DOHH2 (cell line): ENCODE measurements around the gene GAA.

Experiments used
- H3F3A ChIP-seq: fragments of 200-600 bp; sonication (generic), shearing (Covaris generic); 2 replicates; pipeline ENCODE4 v1.6.0; 2016; ENCODE audit warnings: antibody characterized with exemption, mild to moderate bottlenecking; ENCODE audit not compliant: control insufficient read depth, insufficient read depth
- H3K27ac ChIP-seq: fragments of 200-600 bp; sonication (generic); 2 replicates; pipeline ENCODE4 v1.5.1; 2014; ENCODE audit warnings: low read depth, mild to moderate bottlenecking, low read length, moderate library complexity
- H3K27me3 ChIP-seq: fragments of 200-600 bp; sonication (generic); 2 replicates; pipeline ENCODE4 v1.6.1; 2014; ENCODE audit warnings: mild to moderate bottlenecking, low read length, mixed read lengths; ENCODE audit not compliant: control insufficient read depth
- H3K36me3 ChIP-seq: fragments of 200-600 bp; sonication (generic); 2 replicates; pipeline ENCODE4 v1.6.1; 2014; ENCODE audit warnings: mild to moderate bottlenecking, low read length, moderate library complexity, mixed read lengths; ENCODE audit not compliant: control insufficient read depth
- H3K4me1 ChIP-seq: fragments of 200-600 bp; sonication (generic); 2 replicates; pipeline ENCODE4 v1.6.1; 2014; ENCODE audit warnings: mild to moderate bottlenecking, low read length, mixed read lengths; ENCODE audit not compliant: control insufficient read depth
- H3K4me2 ChIP-seq: fragments of 200-600 bp; sonication (generic); 2 replicates; pipeline ENCODE4 v1.6.0; 2014; ENCODE audit warnings: mild to moderate bottlenecking, low read length, moderate library complexity
- H3K4me3 ChIP-seq: fragments of 200-600 bp; sonication (generic); 2 replicates; pipeline ENCODE4 v1.5.1; 2014; ENCODE audit warnings: mild to moderate bottlenecking, low read length, mixed read lengths
- H3K79me2 ChIP-seq: fragments of 200-600 bp; sonication (generic); 2 replicates; pipeline ENCODE4 v1.6.1; 2014; ENCODE audit warnings: mild to moderate bottlenecking, low read length, mixed read lengths; ENCODE audit not compliant: control insufficient read depth
- H3K9me2 ChIP-seq: fragments of 200-600 bp; sonication (generic); replicated peaks from 2 replicates; pipeline ENCODE4 v1.6.1; 2014; ENCODE audit warnings: mild to moderate bottlenecking, low read length, mixed read lengths; ENCODE audit not compliant: control insufficient read depth
- H3K9me3 ChIP-seq: fragments of 200-600 bp; sonication (generic); 2 replicates; pipeline ENCODE4 v1.6.1; 2014; ENCODE audit warnings: antibody characterized with exemption, low read length, mixed read lengths; ENCODE audit not compliant: control insufficient read depth, insufficient read depth
- H4K20me1 ChIP-seq: fragments of 200-600 bp; sonication (generic); 2 replicates; pipeline ENCODE4 v1.6.0; 2014; ENCODE audit warnings: low read depth, mild to moderate bottlenecking, antibody characterized with exemption, low read length, moderate library complexity; ENCODE audit not compliant: control insufficient read depth, insufficient read depth
- EZH2phosphoT487 ChIP-seq: fragments of 200-600 bp; sonication (generic); IDR thresholded peaks from 2 replicates; pipeline ENCODE4 v1.6.1; 2017; ENCODE audit warnings: borderline replicate concordance, mild to moderate bottlenecking, antibody characterized with exemption, low read length, moderate library complexity, mixed read lengths
- TF ChIP-seq, protein P1 (sequence below): fragments of 200-600 bp; sonication (generic); IDR thresholded peaks from one replicate; pipeline ENCODE4 v1.5.1; 2014; ENCODE audit warnings: antibody characterized with exemption, mild to moderate bottlenecking, low read depth, low read length; ENCODE audit not compliant: poor library complexity, severe bottlenecking

GAA gene

DNA sequence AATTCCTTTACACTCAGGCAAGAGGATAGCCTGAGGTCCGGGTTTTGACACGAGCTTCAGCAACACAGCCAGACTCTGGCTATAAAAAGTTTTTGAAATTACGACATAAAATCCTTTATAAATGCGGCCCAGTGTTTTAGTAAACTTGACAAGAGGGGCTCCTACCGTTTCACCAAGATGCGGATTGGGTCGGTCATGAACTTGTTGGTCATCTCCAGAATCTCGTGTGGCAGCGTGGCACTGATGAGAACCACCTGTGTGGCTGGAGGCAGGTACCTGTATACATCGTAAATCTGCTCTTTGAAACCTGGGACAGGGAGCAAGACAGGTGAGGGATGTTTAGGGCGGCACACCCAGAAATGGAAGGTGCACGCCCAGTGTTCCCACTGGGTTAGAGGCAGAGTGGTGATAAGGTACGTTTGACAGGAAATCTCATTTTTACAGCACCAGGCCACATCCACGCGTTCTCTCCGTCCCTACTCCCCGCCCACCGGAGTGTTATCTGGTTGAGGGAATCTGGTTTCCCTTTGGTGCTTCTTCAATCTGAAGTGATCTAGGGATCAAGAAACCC lies 37.6 kb downstream of the GAA start:
- H3K9me3 ChIP-seq: no peaks in the 10 kb centered on the region

DNA sequence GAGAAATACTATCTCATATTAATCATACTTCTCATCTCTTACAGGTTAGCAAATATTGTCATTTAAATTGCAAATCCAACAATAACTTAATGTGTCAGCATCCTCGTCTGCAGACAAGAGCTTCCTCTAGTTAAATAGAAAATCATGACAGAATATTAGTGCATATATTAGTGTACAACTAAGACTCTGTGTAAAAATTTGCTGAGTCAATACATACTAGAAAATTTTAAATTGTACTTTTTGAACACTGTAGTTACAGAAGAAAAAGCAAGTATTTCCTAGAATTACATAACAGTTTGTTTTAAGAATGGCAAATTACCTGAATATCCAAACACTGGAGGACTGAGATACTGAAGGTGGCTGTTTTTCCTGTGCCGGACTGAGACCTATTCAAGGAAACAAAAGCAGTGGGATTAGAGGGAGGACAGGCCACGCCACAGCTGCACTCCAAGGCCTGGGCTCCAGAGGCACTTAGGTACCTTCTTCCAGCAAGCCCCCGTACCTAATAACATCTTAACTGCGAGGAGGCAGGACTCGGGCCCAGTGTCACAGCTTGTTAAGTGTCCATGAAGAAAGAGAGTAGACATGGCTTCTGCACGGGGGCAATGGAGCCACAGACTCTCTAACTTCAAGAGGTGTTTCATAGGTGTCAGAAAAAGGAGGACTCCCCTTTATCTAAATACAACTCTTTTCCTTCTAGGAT lies 40.2 kb downstream of the GAA start:
- H4K20me1 ChIP-seq: peaks cover 26% of the 10 kb centered on the region
- peaks cover 21% of the 10 kb centered on the region for H3K4me1 ChIP-seq
- H3K4me3 ChIP-seq: no peak overlapping the region
- no peak for TF ChIP-seq EZH2phosphoT487
- TF ChIP-seq, protein P1, sequence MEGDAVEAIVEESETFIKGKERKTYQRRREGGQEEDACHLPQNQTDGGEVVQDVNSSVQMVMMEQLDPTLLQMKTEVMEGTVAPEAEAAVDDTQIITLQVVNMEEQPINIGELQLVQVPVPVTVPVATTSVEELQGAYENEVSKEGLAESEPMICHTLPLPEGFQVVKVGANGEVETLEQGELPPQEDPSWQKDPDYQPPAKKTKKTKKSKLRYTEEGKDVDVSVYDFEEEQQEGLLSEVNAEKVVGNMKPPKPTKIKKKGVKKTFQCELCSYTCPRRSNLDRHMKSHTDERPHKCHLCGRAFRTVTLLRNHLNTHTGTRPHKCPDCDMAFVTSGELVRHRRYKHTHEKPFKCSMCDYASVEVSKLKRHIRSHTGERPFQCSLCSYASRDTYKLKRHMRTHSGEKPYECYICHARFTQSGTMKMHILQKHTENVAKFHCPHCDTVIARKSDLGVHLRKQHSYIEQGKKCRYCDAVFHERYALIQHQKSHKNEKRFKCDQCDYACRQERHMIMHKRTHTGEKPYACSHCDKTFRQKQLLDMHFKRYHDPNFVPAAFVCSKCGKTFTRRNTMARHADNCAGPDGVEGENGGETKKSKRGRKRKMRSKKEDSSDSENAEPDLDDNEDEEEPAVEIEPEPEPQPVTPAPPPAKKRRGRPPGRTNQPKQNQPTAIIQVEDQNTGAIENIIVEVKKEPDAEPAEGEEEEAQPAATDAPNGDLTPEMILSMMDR: no peak
- no peak overlapping the region for H3K27ac ChIP-seq
- peaks cover 50% of the 10 kb centered on the region for H3K79me2 ChIP-seq
- H3K36me3 ChIP-seq: peaks cover 99% of the 10 kb centered on the region
- H3K9me2 ChIP-seq: no peaks in the 10 kb centered on the region
- H3K4me2 ChIP-seq: no peak overlapping the region
- H3F3A ChIP-seq: no peaks in the 10 kb centered on the region
- no peaks in the 10 kb centered on the region for H3K27me3 ChIP-seq
- H3K9me3 ChIP-seq: no peaks in the 10 kb centered on the region

More for the DNA sequence above, 37.6 kb downstream of the GAA start:
- H3K4me1 ChIP-seq: peaks cover under 1% of the 10 kb centered on the region; the same call in 1 of the 2 replicates
- H3K27me3 ChIP-seq: no peaks in the 10 kb centered on the region
- H3K79me2 ChIP-seq: peaks cover 23% of the 10 kb centered on the region
- H3K9me2 ChIP-seq: no peaks in the 10 kb centered on the region
- H3K36me3 ChIP-seq: peaks cover 99% of the 10 kb centered on the region
- TF ChIP-seq EZH2phosphoT487: no peak
- TF ChIP-seq, protein P1: no peak
- no peak overlapping the region for H3K4me2 ChIP-seq
- no peak overlapping the region for H3K27ac ChIP-seq
- peaks cover under 1% of the 10 kb centered on the region; the same call in 1 of the 2 replicates for H4K20me1 ChIP-seq
- no peaks in the 10 kb centered on the region; the same call in 1 of the 2 replicates for H3F3A ChIP-seq
- H3K4me3 ChIP-seq: no peak overlapping the region

DNA sequence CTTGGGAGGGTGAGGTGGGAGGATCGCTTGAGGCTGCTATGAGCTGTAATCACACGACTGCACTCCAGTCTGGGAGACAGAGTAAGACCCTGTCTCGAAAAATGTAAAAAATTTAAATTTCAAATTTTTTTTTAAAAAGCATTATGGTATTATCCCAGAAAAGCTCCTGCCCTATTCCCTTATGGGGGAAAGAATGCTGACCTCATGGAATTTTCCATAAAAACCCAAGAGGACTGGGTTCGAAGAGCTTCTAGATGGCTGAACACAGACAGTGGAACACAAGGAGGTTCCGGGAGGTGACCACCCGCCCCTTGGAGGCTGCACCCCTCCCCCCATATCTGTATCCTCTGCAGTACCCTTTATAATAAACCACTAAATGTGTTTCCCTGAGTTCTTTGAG lies 41.5 kb downstream of the GAA start:
- Histone ChIP-seq H3K36me3 (peaks cover 88% of the 10 kb centered on the region), H3F3A (no peaks in the 10 kb centered on the region), H3K4me2 (no peak overlapping the region), H3K9me3 (no peaks in the 10 kb centered on the region), H3K4me3 (no peak overlapping the region), H3K4me1 (peaks cover 23% of the 10 kb centered on the region), H3K27ac (no peak overlapping the region), H3K9me2 (no peaks in the 10 kb centered on the region), H4K20me1 (peaks cover 26% of the 10 kb centered on the region), H3K27me3 (no peaks in the 10 kb centered on the region), H3K79me2 (peaks cover 61% of the 10 kb centered on the region)
- TF ChIP-seq, protein P1: no peak
- no peak for TF ChIP-seq EZH2phosphoT487
